ENCODE measurements around the gene MTRF1L.
A peak's percentile ranks its signal among the peaks of the same experiment; 100 is the strongest.
"Not testable (repeated sequence)": the region's sequence is repeated elsewhere in the genome, so short reads cannot be mapped to it uniquely, and the experiment has no call there.

Gene MTRF1L

GRCh38 chr6:152969688-152970418, 32.7 kb downstream of the MTRF1L start:
- DNase-seq (no peak), ATAC-seq (no peak)

- not testable (repeated sequence) for DNase-seq, ATAC-seq
Observed at GRCh38 chr6:152966168-152966894, 36.2 kb downstream of the MTRF1L start.

GRCh38 chr6:152959333-152959732, 43.2 kb downstream of the MTRF1L start:
- DNase-seq = no peak

GRCh38 chr6:152957796-152958195, 44.7 kb downstream of the MTRF1L start:
- DNase-seq (no peak), ATAC-seq (no peak)

More at GRCh38 chr6:152959333-152959732, 43.2 kb downstream of the MTRF1L start:
- no peak for ATAC-seq

- no peak for ATAC-seq
Observed at GRCh38 chr6:152954443-152954842, 48.1 kb downstream of the MTRF1L start.

GRCh38 chr6:152952866-152953509, 49.5 kb downstream of the MTRF1L start:
- ATAC-seq = no peak

More at GRCh38 chr6:152954443-152954842, 48.1 kb downstream of the MTRF1L start:
- no peak for DNase-seq

GRCh38 chr6:152952045-152952444, 50.5 kb downstream of the MTRF1L start:
- peak; percentile 74 for ATAC-seq
- no peak for DNase-seq

More at GRCh38 chr6:152952866-152953509, 49.5 kb downstream of the MTRF1L start:
- no peak for DNase-seq

GRCh38 chr6:152950240-152950639, 52.3 kb downstream of the MTRF1L start:
- DNase-seq = no peak
- no peak for ATAC-seq

- ATAC-seq (peak; percentile 70), DNase-seq (no peak)
Observed at GRCh38 chr6:152948150-152948768, 54.2 kb downstream of the MTRF1L start.

- no peak for DNase-seq
- ATAC-seq = no peak
Observed at GRCh38 chr6:152946995-152947394, 55.5 kb downstream of the MTRF1L start.

GRCh38 chr6:152946484-152946883, 56.0 kb downstream of the MTRF1L start:
- DNase-seq = no peak
- no peak for ATAC-seq

GRCh38 chr6:152943260-152943897, 59.1 kb downstream of the MTRF1L start:
- no peak for ATAC-seq
- no peak for DNase-seq

GRCh38 chr6:152942319-152942869, 60.1 kb downstream of the MTRF1L start:
- DNase-seq (no peak), ATAC-seq (no peak)

- no peak for DNase-seq
- no peak for ATAC-seq
Observed at GRCh38 chr6:152941746-152942145, 60.8 kb downstream of the MTRF1L start.
